HG03521 (cell line): ENCODE measurements around the gene AGT.
"Not testable (repeated sequence)": the region's sequence is repeated elsewhere in the genome, so short reads cannot be mapped to it uniquely, and the experiment has no call there.

Source experiments
- ATAC-seq: cut with Tn5 transposase; IDR thresholded peaks from one replicate; pipeline ENCODE4 v1.9.1; 2021; ENCODE audit warnings: mild to moderate bottlenecking, moderate library complexity; ENCODE audit not compliant: unreplicated experiment

AGT gene

GRCh38 chr1:230708631-230709580 lies 5.0 kb downstream of the AGT start:
- ATAC-seq: no peak

GRCh38 chr1:230707732-230708630 lies 5.9 kb downstream of the AGT start:
- ATAC-seq: no peak

- no peak for ATAC-seq
Observed at GRCh38 chr1:230706887-230707731, 6.8 kb downstream of the AGT start.

- ATAC-seq: no peak
Observed at GRCh38 chr1:230706020-230706699, 7.8 kb downstream of the AGT start.

- no peak for ATAC-seq
Observed at GRCh38 chr1:230705289-230706019, 8.5 kb downstream of the AGT start.

- ATAC-seq: no peak
Observed at GRCh38 chr1:230704830-230705229, 9.1 kb downstream of the AGT start.

GRCh38 chr1:230703679-230704385 lies 10.1 kb downstream of the AGT start:
- ATAC-seq: no peak

- no peak for ATAC-seq
Observed at GRCh38 chr1:230702934-230703678, 10.8 kb downstream of the AGT start.

- no peak for ATAC-seq
Observed at GRCh38 chr1:230701895-230702768, 11.8 kb downstream of the AGT start.

GRCh38 chr1:230701434-230701833 lies 12.5 kb downstream of the AGT start:
- ATAC-seq: no peak

- ATAC-seq: no peak
Observed at GRCh38 chr1:230700132-230700531, 13.8 kb downstream of the AGT start.

GRCh38 chr1:230699716-230700115 lies 14.2 kb downstream of the AGT start:
- no peak for ATAC-seq

- not testable (repeated sequence) for ATAC-seq
Observed at GRCh38 chr1:230698964-230699363, 15.0 kb downstream of the AGT start.

GRCh38 chr1:230698130-230698529 lies 15.8 kb downstream of the AGT start:
- no peak for ATAC-seq

- no peak for ATAC-seq
Observed at GRCh38 chr1:230696722-230697437, 17.0 kb downstream of the AGT start.

GRCh38 chr1:230696218-230696617 lies 17.7 kb downstream of the AGT start:
- ATAC-seq: no peak

- ATAC-seq: no peak
Observed at GRCh38 chr1:230694991-230695390, 18.9 kb downstream of the AGT start.
